ENCODE results near the gene MYO7B.
"Not testable (repeated sequence)": the region's sequence is repeated elsewhere in the genome, so short reads cannot be mapped to it uniquely, and the experiment has no call there.

MYO7B gene

GRCh38 chr2:127552846-127553245, 17.4 kb downstream of the MYO7B start:
- DNase-seq (ENCODE audit: low spot score) = no peak

- no peak for DNase-seq (ENCODE audit: low spot score)
Measured at GRCh38 chr2:127558911-127559310, 23.4 kb downstream of the MYO7B start.

GRCh38 chr2:127559454-127559853, 24.0 kb downstream of the MYO7B start:
- DNase-seq (ENCODE audit: low spot score) = no peak

- DNase-seq (ENCODE audit: low spot score) = no peak
Measured at GRCh38 chr2:127560201-127560930, 24.9 kb downstream of the MYO7B start.

- no peak for DNase-seq (ENCODE audit: low spot score)
Measured at GRCh38 chr2:127560931-127561280, 25.4 kb downstream of the MYO7B start.

GRCh38 chr2:127561371-127561770, 25.9 kb downstream of the MYO7B start:
- DNase-seq (ENCODE audit: low spot score) = no peak

- DNase-seq (ENCODE audit: low spot score) = no peak
Measured at GRCh38 chr2:127562936-127563335, 27.5 kb downstream of the MYO7B start.

GRCh38 chr2:127563458-127564428, 28.3 kb downstream of the MYO7B start:
- no peak for DNase-seq (ENCODE audit: low spot score)

- DNase-seq (ENCODE audit: low spot score) = no peak
Measured at GRCh38 chr2:127564429-127565260, 29.2 kb downstream of the MYO7B start.

- no peak for DNase-seq (ENCODE audit: low spot score)
Measured at GRCh38 chr2:127565261-127566138, 30.0 kb downstream of the MYO7B start.

- DNase-seq (ENCODE audit: low spot score) = no peak
Measured at GRCh38 chr2:127566139-127566417, 30.6 kb downstream of the MYO7B start.

GRCh38 chr2:127566576-127566975, 31.1 kb downstream of the MYO7B start:
- no peak for DNase-seq (ENCODE audit: low spot score)

- DNase-seq (ENCODE audit: low spot score) = no peak
Measured at GRCh38 chr2:127567351-127567854, 31.9 kb downstream of the MYO7B start.

GRCh38 chr2:127568128-127568527, 32.6 kb downstream of the MYO7B start:
- DNase-seq (ENCODE audit: low spot score) = no peak

- DNase-seq (ENCODE audit: low spot score) = no peak
Measured at GRCh38 chr2:127569666-127570065, 34.2 kb downstream of the MYO7B start.

GRCh38 chr2:127570282-127571250, 35.1 kb downstream of the MYO7B start:
- peak; percentile 58 for DNase-seq (ENCODE audit: low spot score)

- not testable (repeated sequence) for DNase-seq (ENCODE audit: low spot score)
Measured at GRCh38 chr2:127572352-127572751, 36.9 kb downstream of the MYO7B start.

- DNase-seq (ENCODE audit: low spot score) = no peak
Measured at GRCh38 chr2:127572841-127573240, 37.4 kb downstream of the MYO7B start.

- DNase-seq (ENCODE audit: low spot score) = no peak
Measured at GRCh38 chr2:127573298-127573697, 37.8 kb downstream of the MYO7B start.

GRCh38 chr2:127573771-127574170, 38.3 kb downstream of the MYO7B start:
- DNase-seq (ENCODE audit: low spot score) = no peak
